ENCODE data around the gene KRIT1.

The KRIT1 gene

GRCh38 chr7:92156990-92157389, 88.7 kb downstream of the KRIT1 start:
- DNase-seq (ENCODE audit: low read depth in 2 of 3, low spot score in 2 of 3): no peak

- DNase-seq (ENCODE audit: low read depth in 2 of 3, low spot score in 2 of 3): no peak
These were observed 90.5 kb downstream of the KRIT1 start for GRCh38 chr7:92155108-92155739.

GRCh38 chr7:92150450-92151017, 95.2 kb downstream of the KRIT1 start:
- no peak for DNase-seq (ENCODE audit: low read depth in 2 of 3, low spot score in 2 of 3)

GRCh38 chr7:92149736-92150239, 95.9 kb downstream of the KRIT1 start:
- no peak for DNase-seq (ENCODE audit: low read depth in 2 of 3, low spot score in 2 of 3)
